Stimulated activated naive CD8-positive, alpha-beta T cell treated with anti-CD3 and anti-CD28 coated beads, Interleukin-15, Interleukin-2, amounts not matched to agents 100 U/mL and 50 U/mL, for 24 hours (primary cell): ENCODE results near the gene KRTAP10-6.
"Not testable (repeated sequence)": the region's sequence is repeated elsewhere in the genome, so short reads cannot be mapped to it uniquely, and the experiment has no call there.

Experiments
- ATAC-seq: fragments of 150-1000 bp; cut with Tn5 transposase; one replicate; pipeline ENCODE4 v1.10.0; 2021
- DNase-seq: peaks from one replicate; pipeline ENCODE4 v3.0.0; 2021

The KRTAP10-6 gene

DNA sequence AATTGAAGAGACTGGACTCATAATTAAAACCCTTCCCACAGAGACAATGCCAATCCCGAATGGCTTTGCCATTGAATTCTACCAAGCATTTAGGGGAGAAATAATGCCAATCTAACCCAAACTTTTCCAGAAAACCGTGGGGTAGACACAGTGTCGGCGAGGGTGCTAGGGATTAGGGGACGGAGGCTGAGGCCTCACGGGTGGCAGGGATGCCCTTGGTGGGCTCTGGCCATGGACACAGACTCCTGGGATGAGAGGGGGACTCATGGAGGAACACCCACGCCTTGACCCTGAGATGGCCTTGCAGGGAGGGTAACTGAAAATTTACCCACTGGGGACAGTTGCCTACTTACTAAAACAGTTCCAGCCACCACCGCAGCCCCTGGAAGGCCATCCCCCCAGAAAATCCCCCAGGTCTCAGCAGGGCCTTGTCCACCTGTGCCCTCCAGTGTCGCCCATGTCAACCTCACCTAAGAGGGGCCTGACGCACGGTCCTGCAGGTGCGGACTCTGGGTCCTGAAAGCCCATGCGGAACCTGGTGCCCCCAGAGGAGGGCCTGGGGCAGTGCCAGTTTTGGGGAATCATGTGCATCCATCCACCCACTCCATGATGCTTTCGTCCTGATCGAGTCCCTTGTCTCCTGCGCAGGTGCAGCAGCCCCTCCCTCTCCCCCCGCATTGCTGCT lies 13.8 kb downstream of the KRTAP10-6 start:
- DNase-seq (no peak), ATAC-seq (no peak)

DNA sequence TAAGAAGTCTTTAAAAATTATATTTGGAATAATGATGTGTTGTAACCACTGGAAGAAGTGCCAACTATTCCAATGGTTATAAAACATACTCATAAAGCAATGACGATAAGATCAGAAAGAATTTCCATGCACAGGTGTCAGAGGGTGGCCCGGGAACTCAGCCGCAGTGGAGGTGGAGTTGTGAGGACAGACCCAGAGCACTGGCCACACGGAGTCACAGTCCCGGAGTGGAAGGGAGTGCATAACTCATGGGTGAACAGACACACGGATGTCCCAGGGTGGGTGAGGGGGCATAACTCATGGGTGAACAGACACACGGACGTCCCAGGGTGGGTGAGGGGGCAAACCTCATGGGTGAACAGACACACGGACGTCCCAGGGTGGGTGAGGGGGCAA lies 16.3 kb downstream of the KRTAP10-6 start:
- ATAC-seq (no peak), DNase-seq (no peak)

DNA sequence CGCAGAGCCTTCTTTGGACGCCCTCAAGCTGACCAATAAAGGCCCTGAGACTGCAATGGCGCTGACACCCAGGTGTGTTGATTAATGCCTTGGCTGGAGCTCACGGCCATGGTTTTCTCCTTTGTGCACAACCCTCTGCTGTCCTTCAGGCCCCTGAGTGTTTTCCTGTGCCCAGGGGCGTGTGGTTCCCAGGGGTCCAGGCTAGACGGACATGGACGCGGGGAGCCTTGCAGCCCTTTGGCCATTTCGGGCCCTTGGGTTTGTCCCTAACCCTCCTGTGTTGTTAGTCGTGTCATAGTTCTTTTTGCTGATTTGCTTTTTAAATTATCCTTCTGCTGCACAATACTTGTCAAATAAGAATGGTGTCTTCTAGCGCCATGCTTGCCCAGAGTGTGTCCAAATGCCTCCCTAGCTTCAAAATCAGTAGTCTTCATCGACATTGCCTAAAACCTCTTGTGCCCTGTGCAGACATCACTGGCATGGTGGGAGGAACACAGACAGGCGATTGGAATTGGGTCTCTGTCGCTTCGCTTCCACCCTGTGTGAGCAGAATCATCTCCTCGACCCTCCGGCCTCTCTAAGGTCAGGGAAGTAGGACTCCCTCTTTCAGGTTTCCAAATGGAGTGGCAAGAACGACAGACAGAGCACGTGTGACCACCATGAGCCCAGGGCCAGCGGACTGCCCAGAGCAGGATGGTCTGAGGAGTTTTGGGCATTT lies 16.8 kb downstream of the KRTAP10-6 start:
- DNase-seq (no peak), ATAC-seq (no peak)

DNA sequence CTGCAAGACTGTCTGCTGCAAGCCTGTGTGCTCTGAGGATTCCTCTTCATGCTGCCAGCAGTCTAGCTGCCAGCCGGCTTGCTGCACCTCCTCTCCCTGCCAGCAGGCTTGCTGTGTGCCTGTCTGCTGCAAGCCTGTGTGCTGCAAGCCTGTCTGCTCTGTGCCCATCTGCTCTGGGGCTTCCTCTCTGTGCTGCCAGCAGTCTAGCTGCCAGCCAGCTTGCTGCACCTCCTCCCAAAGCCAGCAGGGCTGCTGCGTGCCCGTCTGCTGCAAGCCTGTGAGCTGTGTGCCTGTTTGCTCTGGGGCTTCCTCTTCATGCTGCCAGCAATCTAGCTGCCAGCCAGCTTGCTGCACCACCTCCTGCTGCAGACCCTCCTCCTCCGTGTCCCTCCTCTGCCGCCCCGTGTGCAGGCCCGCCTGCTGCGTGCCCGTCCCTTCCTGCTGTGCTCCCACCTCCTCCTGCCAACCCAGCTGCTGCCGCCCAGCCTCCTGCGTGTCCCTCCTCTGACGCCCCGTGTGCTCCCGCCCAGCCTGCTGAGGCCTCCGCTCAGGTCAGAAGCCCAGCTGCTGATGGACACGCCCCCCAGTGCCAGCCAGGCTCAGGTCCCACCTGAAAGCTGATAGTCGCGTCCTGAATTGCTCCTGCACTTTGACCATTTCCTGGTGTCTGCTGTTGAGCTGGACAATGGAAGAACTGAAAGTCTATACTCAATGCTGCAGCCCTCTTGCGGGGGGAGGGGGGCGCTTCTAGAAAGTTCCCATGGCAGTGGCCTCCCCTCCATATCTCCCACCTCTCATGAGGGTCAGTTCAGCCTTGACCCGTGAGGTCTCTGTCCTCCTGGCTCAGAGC lies 17.6 kb downstream of the KRTAP10-6 start:
- DNase-seq: no peak
- no peak for ATAC-seq

DNA sequence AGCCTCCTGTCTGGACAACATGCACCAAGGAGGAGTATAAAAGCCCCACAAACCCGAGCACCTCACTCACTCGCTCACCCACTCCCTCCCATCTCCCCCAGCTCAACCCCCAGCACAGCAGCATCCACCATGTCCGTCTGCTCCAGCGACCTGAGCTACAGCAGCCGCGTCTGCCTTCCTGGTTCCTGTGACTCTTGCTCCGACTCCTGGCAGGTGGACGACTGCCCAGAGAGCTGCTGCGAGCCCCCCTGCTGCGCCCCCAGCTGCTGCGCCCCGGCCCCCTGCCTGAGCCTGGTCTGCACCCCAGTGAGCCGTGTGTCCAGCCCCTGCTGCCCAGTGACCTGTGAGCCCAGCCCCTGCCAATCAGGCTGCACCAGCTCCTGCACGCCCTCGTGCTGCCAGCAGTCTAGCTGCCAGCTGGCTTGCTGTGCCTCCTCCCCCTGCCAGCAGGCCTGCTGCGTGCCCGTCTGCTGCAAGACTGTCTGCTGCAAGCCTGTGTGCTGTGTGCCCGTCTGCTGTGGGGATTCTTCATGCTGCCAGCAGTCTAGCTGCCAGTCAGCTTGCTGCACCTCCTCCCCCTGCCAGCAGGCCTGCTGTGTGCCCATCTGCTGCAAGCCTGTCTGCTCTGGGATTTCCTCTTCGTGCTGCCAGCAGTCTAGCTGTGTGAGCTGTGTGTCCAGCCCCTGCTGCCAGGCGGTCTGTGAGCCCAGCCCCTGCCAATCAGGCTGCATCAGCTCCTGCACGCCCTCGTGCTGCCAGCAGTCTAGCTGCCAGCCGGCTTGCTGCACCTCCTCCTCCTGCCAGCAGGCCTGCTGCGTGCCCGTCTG lies 18.5 kb downstream of the KRTAP10-6 start, which contains the start of gene KRTAP10-4:
KRTAP10-4 (plus strand) TSS at position 100 of the 827 bp plus-strand sequence; CDS start at position 130, 30 bp downstream.
- not testable (repeated sequence) for ATAC-seq, DNase-seq

DNA sequence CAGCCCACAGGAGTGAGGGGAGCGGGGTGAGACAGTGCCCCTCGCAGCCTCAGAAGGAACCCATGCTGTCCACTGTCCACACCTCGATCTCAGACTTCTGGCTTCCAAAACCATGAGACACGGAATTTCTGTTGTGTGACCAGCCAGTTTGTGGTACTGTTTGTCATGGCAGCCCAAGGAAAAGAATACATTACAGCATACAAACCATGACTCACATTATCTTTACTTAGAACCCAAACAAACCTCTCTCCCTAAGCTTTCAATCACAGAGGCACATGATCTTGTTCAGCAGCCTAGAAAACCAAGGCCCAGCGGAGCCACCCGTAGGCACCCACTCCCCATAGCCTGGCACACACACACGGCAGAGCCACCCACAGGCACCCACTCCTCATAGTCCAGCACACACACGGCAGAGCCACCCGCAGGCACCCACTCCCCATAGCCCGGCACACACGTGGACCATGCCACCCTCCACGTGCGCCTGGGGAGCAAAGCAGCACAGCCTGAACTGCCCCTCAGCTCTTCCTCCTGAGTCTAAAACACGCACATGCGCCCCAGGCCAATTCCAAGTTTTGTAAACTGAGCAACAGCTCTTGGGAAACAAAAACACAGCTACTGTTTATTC lies 19.2 kb downstream of the KRTAP10-6 start:
- no peak for ATAC-seq
- DNase-seq: no peak

DNA sequence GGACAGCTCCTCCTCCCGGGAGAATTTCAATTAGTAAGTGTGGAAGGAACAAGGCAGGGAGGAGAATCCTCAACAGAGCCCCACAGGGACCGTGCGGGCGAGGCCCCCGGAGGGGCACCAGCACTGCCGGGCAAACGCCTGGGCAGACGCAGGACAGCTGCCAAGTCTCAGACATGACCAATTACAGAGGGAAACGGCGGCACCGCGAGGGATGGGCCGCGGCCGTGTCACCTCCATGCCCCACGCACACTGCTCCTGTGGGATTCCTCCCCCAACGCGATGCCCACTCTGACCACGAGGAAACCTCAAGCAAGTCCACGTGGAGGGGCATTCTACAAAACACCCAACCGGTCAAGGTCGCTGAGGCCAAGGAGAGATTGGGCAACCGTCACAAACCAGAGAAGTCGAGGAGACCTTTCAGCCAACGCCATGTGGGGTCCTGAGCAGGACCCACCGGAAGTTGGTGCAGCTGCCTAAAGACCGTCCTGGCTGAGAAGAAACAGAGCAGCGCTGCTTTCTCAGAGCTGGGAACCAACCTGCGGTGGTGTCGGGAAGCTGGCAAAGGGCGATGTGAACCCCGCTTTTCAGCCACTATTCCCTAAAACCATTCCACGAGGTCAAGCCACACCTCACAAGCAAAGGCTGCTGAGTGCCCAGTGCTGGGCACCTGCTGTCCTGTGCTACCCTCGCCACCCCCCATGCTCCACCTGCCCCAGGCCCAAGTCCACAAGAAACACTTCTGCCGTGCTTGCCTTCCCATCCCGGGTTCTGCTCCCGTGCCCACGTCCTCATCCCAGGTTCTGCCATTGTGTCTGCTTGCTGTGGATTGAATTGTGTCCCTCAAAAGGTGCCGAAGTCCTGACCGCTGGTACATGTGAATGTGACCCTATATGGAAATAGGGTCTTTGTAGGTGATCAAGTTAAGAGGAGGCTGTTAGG lies 20.2 kb downstream of the KRTAP10-6 start:
- no peak for ATAC-seq
- no peak for DNase-seq

DNA sequence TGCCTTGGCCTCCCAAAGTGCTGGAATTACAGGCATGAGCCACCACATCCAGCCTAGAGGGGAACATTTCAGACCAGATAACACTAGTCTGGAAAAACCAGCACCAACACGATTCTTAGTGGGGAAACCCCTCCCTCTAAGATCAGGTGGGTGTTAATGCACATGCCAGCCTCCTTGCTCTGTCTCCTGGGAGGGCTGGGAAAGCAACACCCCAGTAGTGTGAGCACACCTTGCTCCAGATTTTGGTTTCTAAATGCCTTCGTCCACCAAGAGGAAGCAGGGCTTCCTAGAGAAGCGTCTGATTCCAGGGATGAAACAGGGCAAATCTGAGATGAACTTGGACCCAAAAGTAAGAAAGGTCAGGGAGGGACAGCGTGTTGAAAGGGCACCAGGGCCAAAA lies 21.0 kb downstream of the KRTAP10-6 start:
- DNase-seq (no peak), ATAC-seq (no peak)

DNA sequence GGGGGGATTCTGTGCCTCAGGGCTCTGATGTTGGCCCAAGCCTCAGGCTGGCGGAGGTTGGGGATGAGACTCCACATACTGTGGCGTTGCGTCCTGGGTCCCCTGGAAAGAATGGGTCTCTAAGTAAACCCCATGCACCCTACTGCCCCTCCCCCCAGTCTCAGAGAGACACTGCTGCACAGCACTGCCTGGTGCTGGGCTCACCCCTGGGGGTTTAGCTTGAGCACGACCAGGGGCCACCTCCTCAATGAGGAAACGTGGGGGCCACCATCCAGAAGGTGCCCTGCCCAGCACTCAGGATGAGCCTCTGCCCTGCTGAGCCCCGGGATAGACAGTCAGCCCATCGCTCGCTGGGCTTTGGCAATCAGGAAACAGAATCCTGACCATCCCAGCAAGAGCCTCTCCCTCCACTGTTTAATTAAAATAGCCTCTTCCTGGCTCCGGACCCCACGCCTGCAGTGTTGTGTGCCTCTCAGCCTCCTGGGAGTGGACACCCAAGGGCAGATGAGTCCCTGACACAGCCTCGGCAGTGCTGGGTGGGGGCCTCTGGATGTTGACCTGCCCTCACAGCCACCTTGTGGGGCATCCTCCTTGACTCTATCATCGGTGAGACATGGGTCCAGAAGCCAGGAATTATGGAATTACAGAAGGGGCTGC lies 22.3 kb downstream of the KRTAP10-6 start:
- no peak for ATAC-seq
- DNase-seq: no peak

DNA sequence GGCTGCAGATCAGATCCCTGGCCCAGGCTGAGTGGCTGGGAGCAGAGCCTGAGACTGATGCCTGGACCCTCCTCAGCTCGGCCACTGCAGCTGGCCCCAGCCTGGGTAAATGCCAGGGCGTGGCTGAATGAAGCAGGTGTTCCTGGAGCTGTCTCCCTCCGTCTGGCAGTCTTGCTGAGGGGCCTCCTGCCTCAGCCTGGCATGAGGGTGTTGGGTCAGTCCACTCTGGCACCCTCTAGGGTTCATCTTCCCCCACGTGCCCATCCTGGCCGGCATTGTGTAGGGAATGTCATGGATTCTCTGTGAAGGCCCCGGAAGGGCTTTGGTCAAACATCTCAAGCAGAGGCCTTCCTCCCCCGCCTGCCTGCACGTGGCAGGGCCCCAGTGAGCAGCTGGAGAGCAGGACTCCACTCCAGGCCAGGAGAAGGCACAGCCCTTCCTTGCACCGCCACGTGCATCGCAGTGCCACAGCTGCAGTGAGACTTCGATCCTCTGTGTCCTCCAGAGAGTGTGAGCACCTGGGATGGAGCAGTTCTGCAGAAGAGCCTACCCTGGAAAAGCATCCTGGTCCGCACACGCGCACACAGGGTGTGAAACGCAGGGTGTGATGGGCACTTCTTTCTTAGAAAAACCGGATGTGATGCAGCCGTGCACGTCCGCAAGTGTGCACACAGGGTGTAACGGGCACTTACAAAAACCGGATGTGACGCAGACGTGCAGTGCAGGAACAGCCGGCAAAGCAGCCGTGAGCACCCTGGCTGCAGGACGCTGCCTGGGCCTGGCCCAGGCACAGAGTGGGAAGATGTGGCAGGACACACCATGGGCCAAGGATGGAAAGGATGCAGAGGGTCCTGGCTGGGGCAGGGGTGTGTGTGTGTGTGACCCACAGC lies 23.4 kb downstream of the KRTAP10-6 start:
- no peak for DNase-seq
- peak; percentile 28 for ATAC-seq

DNA sequence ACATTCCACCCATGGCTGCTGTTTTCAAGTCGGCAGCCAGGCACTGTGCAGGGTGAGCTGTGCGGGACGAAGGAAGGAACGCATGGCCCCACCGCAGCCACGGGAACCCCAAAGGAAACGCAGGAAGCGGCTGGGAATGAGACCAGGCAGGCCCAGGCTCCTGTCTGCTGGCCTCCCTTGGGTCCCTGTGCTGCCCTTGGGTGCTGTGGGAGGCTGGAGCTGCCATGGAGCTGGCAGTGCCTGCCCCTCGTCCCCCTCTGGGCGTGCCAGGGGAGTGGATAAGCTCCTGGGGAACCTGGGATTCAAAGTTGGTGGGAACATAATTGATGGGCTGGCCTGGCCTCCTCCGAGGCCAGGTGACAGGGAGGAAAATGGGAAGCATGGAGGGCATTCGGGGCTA lies 24.0 kb downstream of the KRTAP10-6 start:
- ATAC-seq (no peak), DNase-seq (no peak)

DNA sequence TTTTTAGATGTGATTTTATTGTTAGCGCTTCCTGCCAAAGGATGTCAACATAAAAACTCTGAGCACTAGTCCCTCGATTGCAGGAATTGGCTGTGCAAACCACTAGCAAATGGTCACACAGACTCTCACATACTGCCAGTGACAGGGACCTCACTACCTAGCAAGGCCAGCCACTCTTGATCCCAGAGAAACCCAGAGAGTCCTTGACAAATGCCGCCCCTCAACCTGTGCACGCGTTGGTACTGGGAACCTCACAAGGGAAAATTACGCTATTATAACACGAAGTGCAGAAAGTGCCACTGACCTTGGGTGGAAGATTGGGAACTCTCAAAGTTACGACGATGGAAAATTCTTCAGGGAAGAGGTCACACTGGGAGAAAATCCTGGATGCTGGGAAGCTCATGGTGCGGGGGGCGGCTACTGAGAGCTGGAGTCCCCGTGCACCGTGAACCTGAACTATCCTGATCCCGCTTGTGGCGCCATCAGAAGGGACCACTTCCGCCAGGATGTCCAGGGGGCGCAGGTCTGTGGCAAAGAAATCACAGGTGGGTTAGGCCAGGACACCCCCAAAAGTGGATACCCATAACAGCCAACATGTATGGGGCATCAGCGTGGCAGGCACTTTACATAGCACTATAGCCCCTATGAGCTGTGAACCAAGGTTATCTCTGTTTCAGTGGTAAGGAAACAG lies 24.7 kb downstream of the KRTAP10-6 start:
- ATAC-seq (no peak), DNase-seq (no peak)

DNA sequence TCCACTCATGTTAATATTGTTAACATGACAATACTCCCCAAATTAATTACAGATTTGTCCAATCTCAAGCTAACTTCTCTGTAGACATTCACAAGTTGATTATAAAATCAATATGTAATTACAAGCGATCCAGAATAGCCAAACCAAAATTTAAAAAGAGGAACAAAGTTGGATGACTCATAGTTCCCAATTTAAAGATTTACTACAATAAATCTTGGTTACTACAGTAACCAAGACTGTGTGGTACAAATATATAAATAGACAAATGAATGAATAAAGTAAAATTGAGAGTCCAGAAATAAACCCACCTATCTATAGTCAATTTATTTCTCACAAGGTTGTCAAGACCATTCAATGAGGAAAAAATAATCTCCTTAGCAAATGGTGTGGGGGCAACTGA lies 25.9 kb downstream of the KRTAP10-6 start:
- DNase-seq (no peak), ATAC-seq (no peak)

DNA sequence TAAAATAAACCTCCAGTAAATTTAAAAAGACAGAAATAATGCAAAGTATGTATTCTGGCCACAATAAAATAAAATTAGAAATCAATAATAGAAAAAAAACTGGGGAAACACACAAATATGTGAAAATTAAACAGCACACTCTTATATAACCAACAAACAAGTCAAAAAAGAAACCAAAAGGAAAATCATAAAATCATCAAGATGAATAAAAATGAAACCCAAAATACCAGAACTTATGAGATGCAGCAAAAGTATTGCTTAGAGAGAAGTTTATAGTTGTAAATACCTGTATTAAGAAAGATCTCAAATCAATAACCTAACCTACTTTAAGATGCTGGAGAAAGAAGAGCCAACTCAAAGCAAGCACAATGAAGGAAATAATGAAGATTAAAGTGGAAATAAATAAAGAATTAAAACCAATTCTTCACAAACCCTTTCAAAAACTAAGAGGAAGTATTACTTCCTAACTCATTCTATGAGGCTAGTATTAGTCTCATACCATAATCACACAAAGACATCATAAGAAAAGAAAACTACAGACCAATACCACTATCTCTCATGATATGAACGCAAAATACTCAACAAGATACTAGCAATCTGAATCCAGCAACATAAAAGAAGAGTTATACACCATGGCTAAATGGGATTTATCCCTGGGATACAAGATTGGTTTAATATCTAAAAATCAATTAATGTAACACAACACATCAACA lies 27.3 kb downstream of the KRTAP10-6 start:
- ATAC-seq (no peak), DNase-seq (no peak)

DNA sequence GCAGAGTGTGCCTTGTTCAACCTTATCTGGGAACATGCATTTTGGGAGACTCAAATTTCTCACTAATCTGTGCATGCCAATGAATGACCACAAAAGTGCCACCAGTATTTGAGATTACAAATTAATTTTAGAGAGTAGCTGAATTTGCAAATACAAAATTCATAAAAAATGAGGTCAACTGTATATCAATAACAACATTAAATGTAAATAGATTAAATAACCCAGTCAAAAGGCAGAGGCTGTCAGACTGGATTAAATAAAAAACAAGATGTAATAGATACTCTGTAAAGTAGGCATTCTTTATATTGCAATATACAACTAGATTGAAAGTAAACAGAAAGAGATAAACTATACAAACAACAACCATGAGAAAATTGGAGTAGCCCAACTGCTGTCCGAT lies 28.2 kb downstream of the KRTAP10-6 start:
- ATAC-seq: no peak
- no peak for DNase-seq

DNA sequence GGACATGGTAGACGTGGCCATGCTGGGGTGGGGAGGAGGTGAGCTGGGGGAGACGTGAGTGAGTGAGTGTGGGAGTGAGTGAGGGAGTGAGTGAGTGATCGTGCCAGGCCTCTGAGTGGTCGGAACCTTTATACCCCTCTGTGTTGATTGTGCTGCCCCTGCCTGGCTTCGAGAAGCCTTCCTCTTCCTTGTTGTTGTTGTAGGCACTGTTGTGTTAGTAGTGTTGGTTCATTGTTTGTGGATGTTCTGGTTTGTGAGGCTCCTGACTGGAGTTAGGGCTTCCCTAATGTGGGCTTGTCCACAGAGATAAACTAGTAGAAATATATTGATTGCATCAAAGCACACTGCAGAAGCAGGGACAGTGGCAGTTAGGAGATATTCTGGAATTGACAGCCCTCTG lies 33.6 kb downstream of the KRTAP10-6 start, which contains the start of gene KRTAP10-3:
KRTAP10-3 (minus strand) TSS at position 101 of the 400 bp plus-strand sequence; CDS start at position 21, 80 bp downstream.
- DNase-seq (no peak), ATAC-seq (no peak)

DNA sequence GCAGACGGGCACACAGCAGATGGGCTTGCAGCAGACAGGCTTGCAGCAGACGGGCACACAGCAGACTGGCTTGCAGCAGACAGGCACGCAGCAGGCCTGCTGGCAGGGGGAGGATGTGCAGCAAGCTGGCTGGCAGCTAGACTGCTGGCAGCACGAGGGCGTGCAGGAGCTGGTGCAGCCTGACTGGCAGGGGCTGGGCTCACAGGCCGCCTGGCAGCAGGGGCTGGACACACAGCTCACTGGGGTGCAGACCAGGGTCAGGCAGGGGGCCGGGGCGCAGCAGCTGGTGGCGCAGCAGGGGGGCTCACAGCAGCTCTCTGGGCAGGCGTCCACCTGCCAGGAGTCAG lies 34.0 kb downstream of the KRTAP10-6 start:
- ATAC-seq, DNase-seq: not testable (repeated sequence)
